ENCODE data around the gene LMNTD2. TPM values are rescaled to one million over a fixed set of nuclear protein-coding genes. Genes with fewer than 3 reads are reported as not detected.
A peak's percentile ranks its signal among the peaks of the same experiment; 100 is the strongest.

Gene LMNTD2
- total RNA-seq, 1 donor from 2014 or later, result 2.2 TPM

DNA sequence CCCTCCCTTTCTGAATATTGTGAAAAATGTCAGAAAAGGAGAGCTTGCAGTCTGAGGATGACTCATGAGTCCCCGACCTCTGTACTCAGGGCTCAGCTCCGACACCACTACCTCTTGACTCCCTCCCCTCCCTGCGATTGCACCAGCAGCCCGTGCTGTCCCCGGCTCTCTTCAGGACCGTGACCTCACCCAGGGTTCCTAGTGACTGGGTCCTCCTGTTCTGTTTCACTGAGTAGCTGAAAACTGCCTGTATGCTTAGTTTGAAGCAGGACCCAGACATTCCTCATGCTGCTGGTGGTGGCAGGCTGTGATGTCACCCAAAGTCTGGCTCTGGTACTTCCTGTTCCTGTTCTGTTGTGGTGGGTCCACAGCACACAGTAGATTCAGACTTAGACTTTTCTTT, 27.4 kb upstream of the LMNTD2 start:
- peak; percentile 68 for DNase-seq (ENCODE audit: low read depth)
- no peak overlapping the region for H3K4me3 ChIP-seq (ENCODE audit: low read depth, low read length)
- TF ChIP-seq, protein P1, sequence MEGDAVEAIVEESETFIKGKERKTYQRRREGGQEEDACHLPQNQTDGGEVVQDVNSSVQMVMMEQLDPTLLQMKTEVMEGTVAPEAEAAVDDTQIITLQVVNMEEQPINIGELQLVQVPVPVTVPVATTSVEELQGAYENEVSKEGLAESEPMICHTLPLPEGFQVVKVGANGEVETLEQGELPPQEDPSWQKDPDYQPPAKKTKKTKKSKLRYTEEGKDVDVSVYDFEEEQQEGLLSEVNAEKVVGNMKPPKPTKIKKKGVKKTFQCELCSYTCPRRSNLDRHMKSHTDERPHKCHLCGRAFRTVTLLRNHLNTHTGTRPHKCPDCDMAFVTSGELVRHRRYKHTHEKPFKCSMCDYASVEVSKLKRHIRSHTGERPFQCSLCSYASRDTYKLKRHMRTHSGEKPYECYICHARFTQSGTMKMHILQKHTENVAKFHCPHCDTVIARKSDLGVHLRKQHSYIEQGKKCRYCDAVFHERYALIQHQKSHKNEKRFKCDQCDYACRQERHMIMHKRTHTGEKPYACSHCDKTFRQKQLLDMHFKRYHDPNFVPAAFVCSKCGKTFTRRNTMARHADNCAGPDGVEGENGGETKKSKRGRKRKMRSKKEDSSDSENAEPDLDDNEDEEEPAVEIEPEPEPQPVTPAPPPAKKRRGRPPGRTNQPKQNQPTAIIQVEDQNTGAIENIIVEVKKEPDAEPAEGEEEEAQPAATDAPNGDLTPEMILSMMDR (conservative IDR thresholded peaks at IDR 0.05; ENCODE audit: low read depth, low read length), result no peak

GRCh38 chr11:587546-587945, 27.0 kb upstream of the LMNTD2 start:
- H3K4me3 ChIP-seq (ENCODE audit: low read depth, low read length), result no peak overlapping the region
- TF ChIP-seq, protein P1 (conservative IDR thresholded peaks at IDR 0.05; ENCODE audit: low read depth, low read length), result no peak
- no peak for DNase-seq (ENCODE audit: low read depth)

- TF ChIP-seq, protein P1 (conservative IDR thresholded peaks at IDR 0.05; ENCODE audit: low read depth, low read length), result no peak
- no peak overlapping the region for H3K4me3 ChIP-seq (ENCODE audit: low read depth, low read length)
- DNase-seq (ENCODE audit: low read depth), result no peak
Measured at GRCh38 chr11:586376-587316, 26.1 kb upstream of the LMNTD2 start.

- no peak overlapping the region for H3K4me3 ChIP-seq (ENCODE audit: low read depth, low read length)
- TF ChIP-seq, protein P1 (conservative IDR thresholded peaks at IDR 0.05; ENCODE audit: low read depth, low read length), result no peak
- no peak for DNase-seq (ENCODE audit: low read depth)
Measured at GRCh38 chr11:584287-584686, 23.7 kb upstream of the LMNTD2 start.

- no peak overlapping the region for H3K4me3 ChIP-seq (ENCODE audit: low read depth, low read length)
- no peak for DNase-seq (ENCODE audit: low read depth)
- TF ChIP-seq, protein P1 (conservative IDR thresholded peaks at IDR 0.05; ENCODE audit: low read depth, low read length), result no peak
Measured at GRCh38 chr11:581752-582151, 21.2 kb upstream of the LMNTD2 start.

DNA sequence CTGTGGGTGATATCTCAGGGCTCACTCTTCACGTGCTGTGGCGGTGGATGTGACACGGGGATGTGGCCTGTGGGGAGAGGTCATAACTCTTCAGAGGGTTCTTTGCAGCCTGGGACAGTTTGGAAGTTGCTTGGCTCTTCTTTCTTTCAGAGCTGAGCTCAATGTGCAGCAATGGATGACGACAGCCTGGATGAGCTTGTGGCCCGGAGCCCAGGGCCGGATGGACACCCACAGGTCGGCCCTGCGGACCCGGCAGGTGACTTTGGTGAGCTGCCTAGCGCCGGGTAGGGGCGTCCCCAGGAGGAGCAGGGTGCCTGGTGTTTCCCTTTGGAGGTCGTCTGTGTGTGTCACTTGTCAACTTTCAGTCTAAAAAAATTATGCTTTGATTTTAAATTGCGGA, 20.8 kb upstream of the LMNTD2 start:
- no peak for DNase-seq (ENCODE audit: low read depth)
- TF ChIP-seq, protein P1 (conservative IDR thresholded peaks at IDR 0.05; ENCODE audit: low read depth, low read length), result no peak
- no peak overlapping the region for H3K4me3 ChIP-seq (ENCODE audit: low read depth, low read length)
